GM19395 (cell line): ENCODE data around the gene CREB3L4.
"Not testable (repeated sequence)": the region's sequence is repeated elsewhere in the genome, so short reads cannot be mapped to it uniquely, and the experiment has no call there.

ENCODE experiments used
- ATAC-seq: cut with Tn5 transposase; IDR thresholded peaks from one replicate; pipeline ENCODE4 v1.9.1; 2021; ENCODE audit warnings: mild to moderate bottlenecking, moderate library complexity; ENCODE audit not compliant: unreplicated experiment

The CREB3L4 gene

DNA sequence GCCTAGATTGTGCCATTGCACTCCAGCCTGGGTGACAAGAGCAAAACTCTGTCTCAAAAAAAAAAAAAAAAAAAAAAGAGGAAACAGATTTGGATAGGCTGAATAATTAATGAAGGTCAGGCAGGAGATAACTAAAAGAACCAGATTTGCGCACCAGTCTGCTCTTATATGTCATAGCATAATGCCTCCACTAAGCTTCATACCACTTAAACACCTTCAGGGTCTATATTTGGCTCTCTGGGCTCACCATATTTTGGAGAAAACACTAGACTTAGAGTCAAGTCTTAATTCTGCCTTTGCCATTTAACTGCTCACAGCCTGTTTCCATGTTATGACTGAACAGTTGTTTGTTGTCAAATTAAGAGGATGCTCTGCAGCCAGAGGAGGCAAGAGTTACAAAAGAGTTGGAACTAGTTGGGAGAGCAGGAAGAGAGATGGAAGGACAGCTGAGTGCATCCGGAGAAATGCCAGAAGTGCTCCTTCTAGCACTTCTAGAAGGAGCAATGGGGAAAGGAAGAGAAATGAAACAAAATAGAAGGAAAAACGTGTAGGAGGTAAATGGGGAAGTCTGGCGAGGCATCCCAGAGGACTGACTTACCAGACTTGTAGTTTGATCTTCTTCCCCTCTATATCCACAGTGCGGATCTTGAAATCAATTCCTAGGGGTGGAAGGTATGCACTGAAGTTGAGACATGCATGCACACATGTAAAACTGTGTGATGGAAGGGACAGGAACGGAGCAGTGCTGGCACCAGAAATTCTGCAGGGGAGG lies 16.6 kb downstream of the CREB3L4 start:
- no peak for ATAC-seq

DNA sequence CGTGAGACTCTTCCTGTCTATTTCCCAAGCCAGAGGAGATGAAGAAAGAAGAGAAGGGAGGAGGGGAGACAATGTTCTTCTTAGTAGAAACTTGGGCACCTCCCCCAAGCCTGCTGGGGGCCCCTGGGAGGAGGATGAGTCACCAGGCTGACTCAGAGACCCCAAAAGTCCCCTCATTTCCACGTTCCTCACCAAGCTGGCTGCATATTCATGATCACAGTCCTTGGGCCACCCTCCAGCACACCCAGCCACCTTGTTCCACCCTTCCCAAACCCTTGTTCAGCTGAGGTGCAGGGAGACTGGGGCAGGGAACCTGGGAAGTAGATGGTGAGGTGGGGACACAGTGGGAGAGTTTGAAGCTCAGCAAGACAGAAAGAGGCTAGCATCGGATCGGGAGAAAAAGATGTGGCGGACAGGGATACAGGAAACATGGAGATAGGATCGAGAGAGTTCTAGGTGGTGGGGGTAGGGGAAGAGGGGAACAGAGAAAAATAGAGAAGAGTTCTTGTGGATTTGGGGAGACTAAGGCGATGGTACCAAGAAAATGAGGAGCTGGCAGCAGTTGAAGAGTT lies 17.7 kb downstream of the CREB3L4 start:
- no peak for ATAC-seq

DNA sequence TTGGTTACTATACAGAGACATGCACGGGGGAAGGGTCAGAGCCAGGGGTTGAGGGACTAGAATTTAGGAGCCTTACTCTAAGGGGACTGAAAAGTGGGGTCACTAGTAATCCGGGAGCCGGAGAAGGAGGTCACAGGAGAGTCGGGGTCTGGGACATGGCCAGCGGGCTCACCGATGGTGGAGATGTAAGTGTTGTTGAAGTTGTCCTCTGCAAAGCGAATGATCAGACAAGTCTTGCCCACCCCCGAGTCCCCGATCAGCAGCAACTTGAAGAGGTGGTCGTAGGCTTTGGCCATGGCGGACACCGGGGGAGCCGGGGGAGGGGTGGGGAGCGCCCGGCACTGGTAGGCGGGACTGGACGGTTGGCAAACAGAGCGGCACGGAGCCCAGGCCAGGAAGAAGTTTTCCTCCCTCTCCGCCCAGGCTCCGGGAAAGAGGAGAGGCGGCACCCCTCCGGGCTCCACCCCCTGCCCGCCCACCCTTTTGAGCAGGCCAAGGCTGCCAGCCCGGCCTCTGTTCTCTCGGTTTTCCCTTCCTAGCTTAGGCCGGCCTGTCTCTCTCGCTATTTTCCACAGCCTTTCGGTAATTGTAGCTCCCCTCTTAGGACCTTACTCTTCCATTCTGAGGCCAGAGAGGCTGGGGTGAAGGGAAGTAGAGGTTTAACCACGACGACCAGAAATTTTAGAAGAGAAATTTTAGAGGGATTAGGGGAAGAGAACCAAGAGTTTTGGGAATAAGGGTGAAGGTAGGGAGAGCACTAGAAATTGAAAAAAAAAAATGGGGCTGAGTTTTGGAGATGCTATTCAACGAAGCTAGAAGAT lies 18.4 kb downstream of the CREB3L4 start, which contains the start of gene RAB13:
Gene RAB13, minus strand, starts transcription at position 399 of the 821 bp plus-strand sequence. Its CDS starts 103 bp downstream, at position 296.
- no peak for ATAC-seq

DNA sequence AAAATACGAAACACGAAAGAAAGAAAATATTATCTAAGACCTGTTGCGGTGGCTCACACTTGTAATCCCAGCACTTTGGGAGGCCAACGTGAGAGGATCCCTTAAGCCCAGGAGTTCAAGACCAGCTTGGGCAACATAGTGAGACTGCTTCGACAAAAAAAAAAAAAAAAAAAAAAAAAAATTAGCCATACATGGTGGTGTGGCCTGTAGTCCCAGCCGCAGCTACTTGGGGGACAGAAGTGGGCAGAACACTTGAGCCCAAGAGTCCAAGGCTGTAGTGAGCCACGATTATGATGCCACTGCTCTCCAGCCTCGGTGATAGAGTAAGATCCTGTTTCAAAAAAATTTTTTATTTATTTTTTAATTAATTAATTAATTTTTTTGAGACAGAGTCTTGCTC lies 19.9 kb downstream of the CREB3L4 start:
- no peak for ATAC-seq

DNA sequence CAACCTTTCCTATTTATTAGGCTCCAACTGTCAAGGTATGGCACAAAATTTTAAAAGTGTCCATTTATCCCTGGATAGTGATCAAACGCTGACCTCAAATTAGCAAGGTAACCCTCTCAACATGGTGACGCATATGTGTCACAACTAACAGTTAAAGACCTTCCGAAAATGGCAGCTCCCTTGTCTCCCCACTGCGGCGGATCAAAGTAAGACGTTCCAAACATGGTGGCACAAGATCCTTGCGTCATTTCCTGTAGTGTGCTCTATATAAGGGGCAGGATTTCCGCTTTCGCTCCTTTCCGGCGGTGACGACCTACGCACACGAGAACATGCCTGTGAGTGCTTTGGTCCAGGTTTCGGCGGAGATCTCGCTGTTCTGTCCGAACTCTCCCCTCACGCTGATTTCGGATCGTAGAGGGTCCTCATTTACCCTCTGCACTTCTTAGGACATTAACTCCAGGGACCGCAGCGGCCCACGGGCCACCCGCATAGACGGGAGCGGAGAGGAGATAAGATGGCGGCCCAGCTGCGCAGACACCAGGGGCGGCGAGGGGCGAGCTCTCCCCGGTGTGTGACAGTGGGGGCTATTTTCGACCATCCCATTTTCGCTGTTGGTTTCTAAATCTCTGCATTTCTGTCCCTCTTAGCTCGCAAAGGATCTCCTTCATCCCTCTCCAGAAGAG lies 22.9 kb downstream of the CREB3L4 start, which contains the start of gene RPS27:
Gene RPS27, plus strand, starts transcription at position 295 of the 683 bp plus-strand sequence. Its CDS starts 35 bp downstream, at position 330.
- peak; percentile 61 for ATAC-seq

DNA sequence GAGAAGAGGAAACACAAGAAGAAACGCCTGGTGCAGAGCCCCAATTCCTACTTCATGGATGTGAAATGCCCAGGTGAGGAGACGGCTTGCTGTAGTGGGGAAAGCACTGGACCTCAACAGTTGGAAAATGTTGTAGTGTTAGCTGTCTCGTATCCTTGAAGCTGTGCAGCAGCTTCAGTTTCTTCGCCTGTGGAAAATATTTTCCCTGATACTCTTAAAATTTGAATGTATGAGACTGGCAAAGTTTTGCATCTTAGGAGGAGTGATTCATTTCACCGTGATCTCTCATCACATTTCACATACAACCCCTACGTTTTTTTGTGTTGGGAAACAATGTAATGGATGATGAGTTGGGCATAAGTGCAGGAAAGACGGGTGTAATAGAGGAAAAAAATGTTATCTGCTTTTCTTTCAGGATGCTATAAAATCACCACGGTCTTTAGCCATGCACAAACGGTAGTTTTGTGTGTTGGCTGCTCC lies 23.5 kb downstream of the CREB3L4 start:
- no peak for ATAC-seq

DNA sequence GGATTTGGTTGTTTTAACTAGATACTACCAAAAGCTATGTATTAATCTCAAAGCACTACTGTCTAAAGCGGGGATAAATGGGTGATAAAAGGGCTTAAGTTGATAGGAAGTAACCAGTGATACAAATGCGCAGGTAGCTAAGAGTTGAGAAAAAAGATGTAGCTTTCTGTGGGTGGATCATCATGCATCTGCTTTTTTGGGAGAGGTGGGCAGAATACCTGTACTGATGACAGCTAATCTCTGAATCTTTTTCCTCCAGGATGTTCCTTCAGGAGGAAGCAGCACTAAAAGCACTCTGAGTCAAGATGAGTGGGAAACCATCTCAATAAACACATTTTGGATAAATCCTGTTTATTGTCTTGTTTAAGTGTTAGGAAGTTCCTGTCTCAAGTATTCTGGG lies 24.1 kb downstream of the CREB3L4 start:
- no peak for ATAC-seq

DNA sequence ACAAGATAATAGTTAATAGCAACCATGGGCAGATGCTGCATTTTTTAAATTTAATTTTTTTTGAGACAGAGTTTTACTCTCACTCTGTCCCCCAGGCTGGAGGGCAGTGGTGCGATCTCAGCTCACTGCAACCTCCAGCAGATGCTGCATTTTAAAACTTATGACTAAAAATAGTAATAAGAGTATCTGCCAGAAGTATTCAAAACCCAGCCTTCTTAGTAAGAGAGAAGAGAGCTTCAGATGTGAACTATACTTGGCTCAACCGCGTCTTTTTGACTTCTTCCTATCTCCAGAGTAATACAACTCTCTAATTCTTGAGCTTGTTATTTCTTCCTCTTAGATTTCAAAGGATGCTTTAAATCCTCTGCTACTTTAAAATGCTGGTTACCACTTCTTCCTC lies 27.5 kb downstream of the CREB3L4 start:
- no peak for ATAC-seq

DNA sequence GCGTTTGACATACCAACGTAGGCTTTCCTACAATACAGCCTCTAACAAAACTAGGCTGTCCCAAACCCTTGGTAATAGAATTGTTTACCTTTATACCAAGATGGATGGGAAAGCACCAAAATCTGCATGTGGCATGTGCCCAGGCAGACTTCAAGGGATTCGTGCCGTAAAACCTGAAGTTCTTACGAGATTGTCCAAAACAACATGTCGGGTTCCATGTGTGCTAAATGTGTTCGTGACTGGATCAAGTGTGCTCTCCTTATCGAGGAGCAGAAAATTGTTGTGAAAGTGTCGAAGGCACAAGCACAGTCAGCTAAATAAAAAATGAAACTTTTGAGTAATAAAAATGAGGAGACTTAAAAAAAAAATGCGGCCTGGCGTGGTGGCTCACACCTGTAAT lies 27.9 kb downstream of the CREB3L4 start:
- no peak for ATAC-seq

DNA sequence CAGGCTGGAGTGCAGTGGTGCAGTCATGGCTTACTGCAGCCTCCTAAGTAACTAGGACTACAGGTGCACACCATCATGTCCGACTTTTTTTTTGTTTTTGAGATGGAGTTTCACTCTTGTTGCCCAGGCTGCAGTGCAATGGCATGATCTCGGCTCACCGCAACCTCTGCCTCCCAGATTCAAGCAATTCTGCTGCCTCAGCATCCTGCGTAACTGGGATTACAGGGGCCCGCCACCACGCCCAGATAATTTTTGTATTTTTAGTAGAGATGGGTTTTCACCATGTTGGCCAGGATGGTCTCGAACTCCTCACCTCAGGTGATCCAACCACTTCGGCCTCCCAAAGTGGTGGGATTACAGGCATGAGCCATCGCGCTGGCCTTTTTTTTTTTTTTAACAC lies 29.2 kb downstream of the CREB3L4 start:
- ATAC-seq, result not testable (repeated sequence)

DNA sequence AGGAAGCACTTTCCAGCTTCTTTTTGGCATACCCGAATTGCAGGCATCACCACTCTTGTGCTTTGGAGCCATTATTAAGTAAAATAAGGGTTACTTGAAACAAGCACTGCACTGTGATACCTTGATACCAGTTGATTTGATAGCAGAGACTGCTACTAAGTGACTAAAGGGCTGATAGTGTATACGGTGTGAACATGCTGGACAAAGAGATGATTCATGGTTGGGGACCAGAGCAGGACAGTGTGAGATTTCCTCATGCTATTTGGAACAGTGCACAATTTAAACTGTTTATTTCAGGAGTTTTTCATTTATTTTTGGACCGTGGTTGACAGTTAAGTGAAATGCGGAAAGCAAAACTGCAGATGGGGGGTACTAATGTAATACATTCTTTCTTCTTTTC lies 32.7 kb downstream of the CREB3L4 start:
- no peak for ATAC-seq

DNA sequence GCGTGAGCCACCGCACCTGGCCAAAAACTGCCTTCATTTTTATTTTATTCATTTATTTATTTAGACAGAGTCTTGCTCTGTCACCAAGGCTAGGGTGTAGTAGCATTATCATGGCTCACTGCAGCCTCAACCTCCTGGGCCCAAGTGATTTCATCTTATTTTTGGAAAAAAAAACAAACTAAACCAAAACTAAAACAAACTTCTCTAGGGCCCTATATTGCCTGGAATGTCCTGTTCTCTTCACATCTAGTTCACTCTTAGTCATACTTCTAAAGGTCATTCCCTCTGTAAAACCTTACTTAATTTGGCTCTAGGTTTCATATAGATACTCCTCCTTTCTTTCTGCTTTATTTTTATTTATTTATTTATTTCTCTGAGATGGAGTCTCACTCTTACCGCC lies 38.4 kb downstream of the CREB3L4 start:
- no peak for ATAC-seq

DNA sequence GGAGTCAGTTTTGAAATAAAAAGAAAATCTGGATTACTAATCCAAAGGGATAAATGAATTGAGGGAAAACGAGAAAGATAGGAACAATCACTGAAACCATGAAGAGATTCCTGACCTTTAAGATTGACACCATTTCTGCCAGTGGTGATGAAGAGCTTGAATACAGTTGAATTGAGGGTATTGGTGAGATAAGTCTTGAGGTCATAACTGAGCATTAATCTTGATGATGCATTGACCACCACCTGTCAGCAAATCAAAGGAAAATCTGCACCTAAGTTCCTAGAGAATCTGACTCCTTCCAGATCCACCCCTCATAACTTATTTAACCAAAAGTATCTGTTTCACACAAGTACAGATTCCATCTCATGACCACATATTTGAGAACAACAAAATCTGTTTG lies 44.4 kb downstream of the CREB3L4 start:
- no peak for ATAC-seq

DNA sequence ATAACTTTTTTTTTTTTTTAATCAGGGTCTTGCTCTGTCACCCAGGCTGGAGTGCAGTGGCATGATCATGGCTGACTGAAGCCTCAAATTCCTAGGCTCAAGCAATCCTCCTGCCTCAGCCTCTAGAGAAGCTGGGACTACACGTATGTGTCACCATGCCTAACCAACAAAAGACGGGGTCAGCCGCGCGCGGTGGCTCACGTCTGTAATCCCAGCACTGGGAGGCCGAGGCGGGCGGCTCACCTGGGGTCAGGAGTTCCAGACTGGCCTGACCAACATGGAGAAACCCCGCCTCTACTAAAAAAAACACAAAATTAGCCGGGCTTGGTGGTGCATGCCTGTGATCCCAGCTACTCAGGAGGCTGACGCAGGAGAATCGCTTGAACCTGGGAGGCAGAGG lies 44.8 kb downstream of the CREB3L4 start:
- not testable (repeated sequence) for ATAC-seq

DNA sequence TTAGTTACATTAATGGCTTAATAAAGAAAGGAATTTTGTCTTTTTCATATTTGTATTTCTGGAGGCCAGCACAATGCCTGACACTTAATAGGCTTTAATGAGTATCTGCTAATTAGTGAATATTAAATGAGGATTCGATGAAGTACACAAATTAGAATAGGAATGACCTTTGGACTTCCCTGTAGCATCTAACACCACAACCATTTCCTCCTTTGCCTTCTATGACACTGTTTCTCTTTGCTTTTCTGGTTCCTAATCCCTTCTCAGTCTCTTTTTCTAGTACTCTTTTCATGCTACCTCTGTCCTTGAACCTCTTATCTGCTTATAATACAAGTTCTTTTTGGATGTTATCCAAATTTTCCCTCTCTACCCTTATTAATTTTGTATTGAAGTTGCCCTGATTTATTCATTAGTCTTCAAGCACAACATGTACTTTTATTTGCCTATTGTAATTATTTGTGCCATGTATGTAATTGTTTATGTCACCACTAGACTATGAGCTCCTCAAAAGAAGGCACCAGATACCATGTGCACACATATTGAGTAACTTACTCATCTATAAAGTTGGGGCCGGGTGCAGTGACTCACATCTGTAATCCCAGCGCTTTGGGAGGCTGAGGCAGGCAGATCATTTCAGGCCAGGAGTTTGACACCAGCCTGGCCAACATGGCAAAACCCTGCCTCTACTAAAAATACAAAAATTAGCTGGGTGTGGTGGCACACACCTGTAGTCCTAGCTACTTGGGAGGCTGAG lies 46.6 kb downstream of the CREB3L4 start:
- no peak for ATAC-seq

DNA sequence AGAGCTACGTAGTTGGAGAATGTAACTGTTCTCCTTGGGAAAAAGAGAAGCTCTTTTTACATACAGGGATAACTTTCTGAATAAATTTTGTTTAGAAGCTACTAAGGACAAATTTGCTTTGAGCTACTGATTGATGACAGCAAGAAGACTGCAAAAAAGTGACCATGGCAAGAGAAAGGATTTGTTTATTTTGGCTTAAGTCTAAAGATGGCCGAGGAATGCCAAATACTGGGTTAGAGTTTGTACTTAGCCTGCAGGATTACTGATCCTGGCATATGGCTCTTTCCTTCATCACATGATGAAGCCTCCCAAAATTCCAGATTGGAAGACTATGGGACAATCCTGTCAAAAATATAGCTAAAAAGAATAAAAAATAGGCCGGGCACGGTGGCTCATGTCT lies 51.6 kb downstream of the CREB3L4 start:
- ATAC-seq, result no peak

DNA sequence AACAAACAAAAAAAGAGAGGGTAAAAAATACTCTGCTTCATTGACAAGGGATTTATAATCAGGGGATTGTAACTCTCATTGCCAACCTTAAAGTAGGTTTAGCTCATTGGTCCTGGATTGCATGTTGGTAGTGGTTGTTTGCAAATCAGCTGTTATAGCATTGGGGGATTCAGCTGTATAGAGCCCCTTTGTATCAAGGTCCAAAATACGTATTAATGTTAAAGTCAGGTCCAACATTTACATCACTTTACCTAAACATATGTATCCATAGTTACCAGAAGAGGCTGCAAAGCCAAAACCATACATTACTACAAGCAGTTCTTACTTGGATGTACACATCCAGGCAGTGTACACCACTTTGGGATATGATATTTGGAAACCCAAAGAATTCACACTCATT lies 52.2 kb downstream of the CREB3L4 start:
- no peak for ATAC-seq
